ENCODE measurements around the gene CACNA1C.

Gene CACNA1C

GRCh38 chr12:2745655-2746054, 692.9 kb downstream of the CACNA1C start:
- no peak for DNase-seq (ENCODE audit: low spot score)

All from globus pallidus (tissue), 1 donor.